Esophagus squamous epithelium (tissue), 4 donors: ENCODE measurements around the gene KRTAP10-1.
"Not testable (repeated sequence)": the region's sequence is repeated elsewhere in the genome, so short reads cannot be mapped to it uniquely, and the experiment has no call there.

Experiments used
- CTCF ChIP-seq, 6 experiments: fragments of 450-650 bp in 4 of 6; fragments of 200-600 bp in 2 of 6; sonication (generic) in 2 of 6; IDR thresholded peaks; one replicate each; pipeline ENCODE4 v1.5.1; 2016 to 2019; ENCODE audit warnings: antibody characterized with exemption in 6 of 6, mild to moderate bottlenecking in 4 of 6, moderate library complexity in 4 of 6
- POLR2A ChIP-seq, 4 donors: fragments of 450-650 bp; IDR thresholded peaks; one replicate each; pipeline ENCODE4 v1.6.1; 2017; ENCODE audit warnings: antibody characterized with exemption in 4 of 4, mild to moderate bottlenecking in 4 of 4, moderate library complexity in 3 of 4

GRCh38 chr21:44573630-44574456, 33.8 kb upstream of the KRTAP10-1 start, which contains the start of gene KRTAP10-4:
- TF ChIP-seq POLR2A, CTCF (IDR thresholded peaks at IDR 0.05): not testable (repeated sequence)
